Forelimb muscle (tissue), 1 donor: ENCODE results near the gene ENPP7. TPM values are rescaled to one million over a fixed set of nuclear protein-coding genes. Genes with fewer than 3 reads are reported as not detected.
"Not testable (repeated sequence)": the region's sequence is repeated elsewhere in the genome, so short reads cannot be mapped to it uniquely, and the experiment has no call there.

ENCODE experiments used
- DNase-seq: peaks from one replicate; pipeline ENCODE4 v3.0.0-alpha.2; 2013; ENCODE audit warnings: low read depth
- polyA plus RNA-seq: library from polyadenylated mRNA; unstranded; fragments of 120-200 nt; gene quantifications from one replicate; pipeline ENCODE4 v1.2.1, GENCODE V29; 2013; ENCODE audit not compliant: insufficient read length

ENPP7 gene
- polyA plus RNA-seq, 1 donor = not detected

GRCh38 chr17:79748295-79749099, 17.8 kb downstream of the ENPP7 start:
- no peak for DNase-seq

GRCh38 chr17:79749156-79749815, 18.5 kb downstream of the ENPP7 start:
- DNase-seq = no peak

- no peak for DNase-seq
These were observed 19.2 kb downstream of the ENPP7 start for GRCh38 chr17:79749958-79750357.

- DNase-seq = no peak
These were observed 20.2 kb downstream of the ENPP7 start for GRCh38 chr17:79750650-79751545.

GRCh38 chr17:79752175-79752574, 21.4 kb downstream of the ENPP7 start:
- DNase-seq = no peak

GRCh38 chr17:79754370-79754769, 23.6 kb downstream of the ENPP7 start:
- no peak for DNase-seq

- not testable (repeated sequence) for DNase-seq
These were observed 24.2 kb downstream of the ENPP7 start for GRCh38 chr17:79754903-79755302.

GRCh38 chr17:79755591-79755990, 24.8 kb downstream of the ENPP7 start:
- DNase-seq = no peak

- no peak for DNase-seq
These were observed 26.5 kb downstream of the ENPP7 start for GRCh38 chr17:79757140-79757745.

GRCh38 chr17:79758271-79758670, 27.5 kb downstream of the ENPP7 start:
- no peak for DNase-seq

- DNase-seq = no peak
These were observed 29.6 kb downstream of the ENPP7 start for GRCh38 chr17:79760197-79760906.

- no peak for DNase-seq
These were observed 31.3 kb downstream of the ENPP7 start for GRCh38 chr17:79761894-79762589.

GRCh38 chr17:79765708-79766107, 35.0 kb downstream of the ENPP7 start:
- DNase-seq = no peak

- no peak for DNase-seq
These were observed 39.1 kb downstream of the ENPP7 start for GRCh38 chr17:79769570-79770506.

- DNase-seq = no peak
These were observed 40.5 kb downstream of the ENPP7 start for GRCh38 chr17:79771276-79771675.

- DNase-seq = not testable (repeated sequence)
These were observed 42.0 kb downstream of the ENPP7 start for GRCh38 chr17:79772726-79773125.

- DNase-seq = no peak
These were observed 43.8 kb downstream of the ENPP7 start for GRCh38 chr17:79774561-79774975.

- no peak for DNase-seq
These were observed 44.9 kb downstream of the ENPP7 start for GRCh38 chr17:79775632-79776031.

GRCh38 chr17:79776376-79777119, 45.8 kb downstream of the ENPP7 start:
- DNase-seq = no peak
